Upper lobe of right lung (tissue), 1 donor: ENCODE measurements around the gene UNC119B. TPM values are rescaled to one million over a fixed set of nuclear protein-coding genes. Genes with fewer than 3 reads are reported as not detected.

Experiments
- ATAC-seq: fragments of 200-7000 bp; cut with Tn5 transposase; one replicate; pipeline ENCODE4 v1.9.1; 2020; ENCODE audit warnings: mild to moderate bottlenecking, moderate library complexity
- DNase-seq: peaks from one replicate; pipeline ENCODE4 v3.0.0-alpha.2; 2020
- H3K27ac ChIP-seq: fragments of 200-600 bp; one replicate; pipeline ENCODE4 v1.8.0; 2022
- H3K27me3 ChIP-seq: fragments of 200-600 bp; one replicate; pipeline ENCODE4 v1.8.0; 2022; ENCODE audit warnings: mild to moderate bottlenecking
- H3K36me3 ChIP-seq: fragments of 200-600 bp; one replicate; pipeline ENCODE4 v1.8.0; 2022
- H3K4me1 ChIP-seq: fragments of 200-600 bp; one replicate; pipeline ENCODE4 v1.8.0; 2022
- H3K4me3 ChIP-seq: fragments of 200-600 bp; one replicate; pipeline ENCODE4 v1.8.0; 2022; ENCODE audit warnings: mild to moderate bottlenecking
- H3K9me3 ChIP-seq: fragments of 200-600 bp; one replicate; pipeline ENCODE4 v1.8.0; 2022
- intact Hi-C: fragments of 100-400 bp; cut with DNase I; formaldehyde crosslinking; loops from one replicate; pipeline ENCODE4 v1.11.0; 2022
- total RNA-seq: library from RNA; stranded (reverse); fragmentation: NEBNext Ultra II Directional; extraction: Animal tissue kit (Norgen Biotek cat#: 25700); gene quantifications from one replicate; pipeline ENCODE4 v1.2.1, GENCODE V29; 2021
- TF ChIP-seq, protein P1 (sequence below): fragments of 200-600 bp; IDR thresholded peaks from one replicate; pipeline ENCODE4 v1.8.0; 2022; ENCODE audit warnings: antibody characterized with exemption
- donor health status: DM: no; HTN: yes; CAD: no; lungs with severe emphysema.

UNC119B gene
- total RNA-seq, 1 donor from 2014 or later = 23.0 TPM

DNA sequence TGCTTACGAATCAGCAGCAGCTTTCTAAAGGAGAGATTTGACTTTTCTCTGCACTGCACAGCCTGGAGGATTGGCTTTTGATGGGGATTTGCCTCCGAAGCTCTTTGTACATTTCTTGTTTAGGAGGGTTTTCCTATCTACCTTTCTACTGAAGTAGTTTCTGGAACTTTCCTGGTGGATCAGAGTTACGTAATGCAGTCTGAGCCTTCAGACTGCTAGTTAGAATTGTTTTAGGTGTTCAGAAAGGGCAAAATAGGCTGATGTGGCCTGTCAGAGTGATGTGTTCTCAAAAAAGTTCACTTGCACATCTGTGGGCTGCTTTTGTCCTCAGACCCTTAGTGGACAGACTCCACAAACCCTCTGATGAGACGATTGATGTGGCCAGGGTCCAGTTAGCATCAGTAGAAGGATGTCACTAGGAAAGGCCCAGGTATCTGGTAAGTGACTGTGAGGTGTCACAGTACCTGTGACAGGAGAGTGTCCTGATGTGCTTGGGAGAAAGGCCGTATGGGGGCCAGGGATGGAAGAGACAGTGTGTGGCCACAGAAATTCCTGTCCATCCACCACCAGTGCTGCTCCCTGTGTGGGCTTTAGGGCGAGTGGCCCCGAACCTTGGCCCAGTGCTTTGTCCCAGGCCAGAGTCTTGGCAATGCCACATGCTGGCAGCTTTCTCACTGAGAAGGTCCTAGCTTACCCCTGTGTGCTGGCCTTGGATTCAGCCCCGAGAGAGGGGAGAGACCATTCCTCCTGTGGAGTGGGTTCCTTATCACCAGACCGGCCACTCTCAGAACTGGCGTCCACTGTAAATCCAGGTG, 10.9 kb downstream of the UNC119B start:
- intact Hi-C loops = no loop called here
- DNase-seq (no peak), ATAC-seq (no peak)
- Histone ChIP-seq H3K4me1 (peaks cover 21% of the 10 kb centered on the region), H3K9me3 (no peaks in the 10 kb centered on the region), H3K4me3 (no peak overlapping the region), H3K27ac (no peak overlapping the region), H3K36me3 (peaks cover 79% of the 10 kb centered on the region), H3K27me3 (no peaks in the 10 kb centered on the region)
- TF ChIP-seq, protein P1, sequence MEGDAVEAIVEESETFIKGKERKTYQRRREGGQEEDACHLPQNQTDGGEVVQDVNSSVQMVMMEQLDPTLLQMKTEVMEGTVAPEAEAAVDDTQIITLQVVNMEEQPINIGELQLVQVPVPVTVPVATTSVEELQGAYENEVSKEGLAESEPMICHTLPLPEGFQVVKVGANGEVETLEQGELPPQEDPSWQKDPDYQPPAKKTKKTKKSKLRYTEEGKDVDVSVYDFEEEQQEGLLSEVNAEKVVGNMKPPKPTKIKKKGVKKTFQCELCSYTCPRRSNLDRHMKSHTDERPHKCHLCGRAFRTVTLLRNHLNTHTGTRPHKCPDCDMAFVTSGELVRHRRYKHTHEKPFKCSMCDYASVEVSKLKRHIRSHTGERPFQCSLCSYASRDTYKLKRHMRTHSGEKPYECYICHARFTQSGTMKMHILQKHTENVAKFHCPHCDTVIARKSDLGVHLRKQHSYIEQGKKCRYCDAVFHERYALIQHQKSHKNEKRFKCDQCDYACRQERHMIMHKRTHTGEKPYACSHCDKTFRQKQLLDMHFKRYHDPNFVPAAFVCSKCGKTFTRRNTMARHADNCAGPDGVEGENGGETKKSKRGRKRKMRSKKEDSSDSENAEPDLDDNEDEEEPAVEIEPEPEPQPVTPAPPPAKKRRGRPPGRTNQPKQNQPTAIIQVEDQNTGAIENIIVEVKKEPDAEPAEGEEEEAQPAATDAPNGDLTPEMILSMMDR = no peak

DNA sequence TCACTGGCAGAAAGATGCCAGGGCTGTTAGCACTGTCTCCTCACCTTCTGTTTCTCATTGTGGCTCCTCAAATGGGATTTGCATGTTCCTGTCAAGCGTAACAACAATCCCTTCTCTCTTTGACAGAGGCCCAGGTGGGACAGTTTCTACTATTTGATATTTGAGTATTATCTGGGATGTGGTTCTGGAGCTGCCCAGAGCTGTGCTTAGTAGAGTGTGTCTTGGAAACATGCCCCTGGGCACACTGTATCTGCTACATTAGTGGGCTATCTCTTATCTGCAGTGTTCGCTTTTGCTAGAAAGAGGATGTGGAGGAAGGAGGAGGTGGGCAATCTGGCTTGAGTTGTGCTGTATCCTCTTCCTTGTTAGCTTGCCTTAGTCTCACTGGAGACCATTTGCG, 11.6 kb downstream of the UNC119B start:
- intact Hi-C loops = no loop called here
- ATAC-seq (no peak), DNase-seq (no peak)
- Histone ChIP-seq H3K36me3 (peaks cover 72% of the 10 kb centered on the region), H3K4me3 (no peak overlapping the region), H3K27me3 (no peaks in the 10 kb centered on the region), H3K4me1 (peaks cover 25% of the 10 kb centered on the region), H3K9me3 (no peaks in the 10 kb centered on the region), H3K27ac (no peak overlapping the region)
- TF ChIP-seq, protein P1 = no peak

DNA sequence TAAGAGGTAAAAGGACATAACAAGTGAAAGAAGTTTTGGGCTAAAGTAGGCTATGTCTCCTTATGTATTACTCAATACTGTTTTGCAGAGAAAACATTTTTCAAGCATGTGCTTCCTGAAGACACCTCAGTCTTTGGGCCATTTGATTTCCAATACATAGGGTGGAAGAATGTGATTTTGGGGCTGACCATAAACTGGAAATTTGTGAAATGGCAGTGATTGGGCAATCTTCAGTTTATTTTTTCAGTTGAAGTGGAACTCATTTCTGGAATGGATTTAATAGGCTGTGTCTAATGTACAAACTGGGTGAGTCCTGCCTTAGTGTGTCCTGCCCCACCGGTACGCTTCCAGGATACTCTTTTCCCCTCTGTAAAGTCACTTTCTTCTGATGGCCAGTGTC, 12.5 kb downstream of the UNC119B start:
- no peaks in the 10 kb centered on the region for H3K9me3 ChIP-seq
- no peak overlapping the region for H3K27ac ChIP-seq
- ATAC-seq (no peak), DNase-seq (no peak)
- H3K4me1 ChIP-seq = peaks cover 25% of the 10 kb centered on the region
- no peaks in the 10 kb centered on the region for H3K27me3 ChIP-seq
- no peak overlapping the region for H3K4me3 ChIP-seq
- H3K36me3 ChIP-seq = peaks cover 68% of the 10 kb centered on the region
- TF ChIP-seq, protein P1 = no peak
- intact Hi-C loops = no loop called here

DNA sequence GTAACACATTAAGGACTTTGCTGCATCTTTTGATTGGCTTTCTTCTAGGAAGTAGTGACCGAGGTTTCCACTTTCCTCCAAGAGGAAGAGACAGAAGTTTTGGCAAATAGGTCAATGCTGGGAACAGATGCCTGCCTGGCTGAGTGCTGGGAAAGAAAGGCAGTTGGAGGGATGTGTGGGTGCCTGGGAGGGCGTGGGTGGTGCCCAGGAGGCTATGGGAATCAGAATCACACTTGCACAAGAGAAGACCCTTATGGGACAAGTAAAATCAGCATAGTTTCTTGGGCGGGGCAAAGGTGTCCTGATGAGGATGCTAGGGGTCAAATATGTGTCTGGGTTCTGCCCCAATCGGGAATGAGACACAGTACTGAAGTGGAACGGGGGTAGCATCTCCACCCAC, 14.5 kb downstream of the UNC119B start:
- intact Hi-C loops = no loop called here
- ATAC-seq (no peak), DNase-seq (no peak)
- Histone ChIP-seq H3K4me1 (peaks cover 25% of the 10 kb centered on the region), H3K27me3 (no peaks in the 10 kb centered on the region), H3K9me3 (no peaks in the 10 kb centered on the region), H3K4me3 (no peak overlapping the region), H3K27ac (no peak overlapping the region), H3K36me3 (peaks cover 58% of the 10 kb centered on the region)
- TF ChIP-seq, protein P1 = no peak

DNA sequence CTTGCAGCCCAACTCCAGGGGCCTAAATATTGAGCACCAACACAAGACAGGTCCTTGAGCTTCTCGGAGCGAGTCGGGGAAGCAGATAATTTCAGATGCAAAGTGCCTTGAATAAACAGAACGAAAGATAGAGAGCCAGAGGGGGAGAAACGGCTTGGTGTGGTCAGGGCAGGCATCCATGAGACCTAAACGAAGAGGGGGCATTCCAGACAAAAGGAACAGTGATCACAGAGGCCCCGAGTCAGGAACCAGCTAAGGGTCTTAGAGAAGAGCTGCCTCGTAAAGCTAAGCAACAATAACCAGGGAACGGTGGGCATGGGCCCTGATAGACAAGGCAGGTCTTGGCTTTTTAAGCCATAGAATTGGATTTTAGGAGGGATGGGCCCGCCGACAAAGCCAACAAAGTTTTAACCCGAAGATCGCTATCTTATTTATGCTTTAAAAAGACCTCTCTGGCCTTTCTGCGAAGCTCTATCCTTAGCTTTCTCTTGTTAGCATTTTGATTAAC, 14.9 kb downstream of the UNC119B start:
- TF ChIP-seq, protein P1 = no peak
- Histone ChIP-seq H3K27ac (peak overlapping the region; percentile 72), H3K27me3 (no peaks in the 10 kb centered on the region), H3K4me3 (peak overlapping the region; percentile 82), H3K9me3 (no peaks in the 10 kb centered on the region), H3K4me1 (peaks cover 21% of the 10 kb centered on the region), H3K36me3 (peaks cover 56% of the 10 kb centered on the region)
- DNase-seq (no peak), ATAC-seq (no peak)
- intact Hi-C loops = no loop called here
